ENCODE measurements around the gene MOB3A.

Gene MOB3A

DNA sequence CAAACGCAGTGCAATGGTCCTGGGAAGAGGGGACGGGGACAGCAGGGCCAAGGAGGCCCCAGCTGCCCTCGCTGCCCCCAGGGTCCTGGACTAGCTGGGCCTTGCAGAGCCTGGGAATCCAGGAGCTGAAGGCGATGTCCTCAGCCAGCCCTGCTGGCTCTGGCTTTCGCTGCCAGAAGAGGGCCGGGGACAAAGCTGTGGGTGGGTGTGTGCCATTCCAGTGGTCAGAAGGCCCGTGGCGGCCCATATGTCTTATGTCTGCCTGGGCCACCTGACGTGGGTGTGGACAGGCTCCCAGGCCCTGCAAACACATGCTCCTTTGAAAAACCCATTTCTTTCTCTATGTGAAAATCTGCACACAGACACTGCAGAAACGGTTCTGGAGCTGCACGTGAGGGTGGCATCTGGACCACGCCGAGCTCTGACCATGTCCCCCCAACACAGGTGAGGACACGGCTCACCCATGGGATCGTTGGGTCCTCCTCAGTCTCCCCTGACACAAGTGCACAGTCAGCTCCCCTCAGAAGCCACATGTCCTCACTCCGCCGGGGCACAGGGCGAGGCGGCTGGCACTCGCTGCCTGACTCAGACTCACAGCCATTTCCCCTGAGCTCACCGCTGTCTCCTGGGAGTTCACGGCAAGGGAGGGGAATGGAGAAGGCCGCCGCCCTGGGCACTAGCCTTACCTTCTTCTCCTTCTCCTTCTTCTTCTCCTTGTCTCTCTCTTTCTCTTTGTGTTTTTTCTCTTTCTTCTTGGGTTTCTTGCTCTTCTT, 17.5 kb upstream of the MOB3A start:
- H3K4ac ChIP-seq (ENCODE audit: low read length) = no peak overlapping the region
- H3K23ac ChIP-seq (ENCODE audit: low read depth, low read length, poor library complexity) = peak overlapping the region; percentile 11
- H2BK15ac ChIP-seq (ENCODE audit: low read length) = no peak overlapping the region
- no peaks in the 10 kb centered on the region for H3K4me1 ChIP-seq (ENCODE audit: control insufficient read depth in 2 of 2, insufficient read depth in 1 of 2, low read depth in 1 of 2, low read length in 2 of 2)
- no peak overlapping the region for H3K4me3 ChIP-seq (ENCODE audit: low read length in 2 of 2)
- H3K14ac ChIP-seq (ENCODE audit: low read length) = no peak overlapping the region
- H3K36me3 ChIP-seq (replicated peaks in 1 of 2; ENCODE audit: control insufficient read depth in 2 of 2, insufficient read depth in 2 of 2, low read length in 2 of 2) = peaks cover 89 to 99% of the 10 kb centered on the region in 2 donors
- H2AFZ ChIP-seq (ENCODE audit: low read length) = no peak overlapping the region
- H4K91ac ChIP-seq (ENCODE audit: low read depth, low read length, poor library complexity) = no peak overlapping the region
- no peak overlapping the region for H3K9ac ChIP-seq (ENCODE audit: low read depth, low read length, poor library complexity)
- H3K27me3 ChIP-seq (ENCODE audit: control insufficient read depth in 3 of 3, insufficient read depth in 3 of 3, low read depth in 1 of 3, low read length in 3 of 3) = no peaks in the 10 kb centered on the region
- H2BK120ac ChIP-seq (ENCODE audit: low read depth, low read length) = no peak overlapping the region
- no peaks in the 10 kb centered on the region for H3K9me3 ChIP-seq (replicated peaks in 1 of 2; ENCODE audit: control insufficient read depth in 2 of 2, insufficient read depth in 1 of 2, low read depth in 1 of 2, low read length in 2 of 2)
- DNase-seq (ENCODE audit: low spot score) = no peak
- H2BK12ac ChIP-seq (ENCODE audit: low read length) = no peak overlapping the region
- no peak overlapping the region for H4K8ac ChIP-seq (ENCODE audit: low read depth, low read length)
- H3K4me2 ChIP-seq (ENCODE audit: insufficient read depth, low read length, poor library complexity, severe bottlenecking) = no peak overlapping the region
- WGBS, 2 donors (ENCODE audit: extremely low coverage in 2 of 2, insufficient read length in 2 of 2, insufficient replicate concordance in 1 of 2) = no CpG with 5 or more reads among the region's 24 CpGs
- H3K79me1 ChIP-seq (ENCODE audit: low read depth, low read length) = peaks cover 13% of the 10 kb centered on the region
- no peak overlapping the region for H2AK5ac ChIP-seq (ENCODE audit: low read depth, low read length)
- no peak overlapping the region for H3K27ac ChIP-seq (replicated peaks; ENCODE audit: low read length)
- H3K18ac ChIP-seq (ENCODE audit: low read length) = no peak overlapping the region
- H2BK5ac ChIP-seq (ENCODE audit: low read length) = no peak overlapping the region

DNA sequence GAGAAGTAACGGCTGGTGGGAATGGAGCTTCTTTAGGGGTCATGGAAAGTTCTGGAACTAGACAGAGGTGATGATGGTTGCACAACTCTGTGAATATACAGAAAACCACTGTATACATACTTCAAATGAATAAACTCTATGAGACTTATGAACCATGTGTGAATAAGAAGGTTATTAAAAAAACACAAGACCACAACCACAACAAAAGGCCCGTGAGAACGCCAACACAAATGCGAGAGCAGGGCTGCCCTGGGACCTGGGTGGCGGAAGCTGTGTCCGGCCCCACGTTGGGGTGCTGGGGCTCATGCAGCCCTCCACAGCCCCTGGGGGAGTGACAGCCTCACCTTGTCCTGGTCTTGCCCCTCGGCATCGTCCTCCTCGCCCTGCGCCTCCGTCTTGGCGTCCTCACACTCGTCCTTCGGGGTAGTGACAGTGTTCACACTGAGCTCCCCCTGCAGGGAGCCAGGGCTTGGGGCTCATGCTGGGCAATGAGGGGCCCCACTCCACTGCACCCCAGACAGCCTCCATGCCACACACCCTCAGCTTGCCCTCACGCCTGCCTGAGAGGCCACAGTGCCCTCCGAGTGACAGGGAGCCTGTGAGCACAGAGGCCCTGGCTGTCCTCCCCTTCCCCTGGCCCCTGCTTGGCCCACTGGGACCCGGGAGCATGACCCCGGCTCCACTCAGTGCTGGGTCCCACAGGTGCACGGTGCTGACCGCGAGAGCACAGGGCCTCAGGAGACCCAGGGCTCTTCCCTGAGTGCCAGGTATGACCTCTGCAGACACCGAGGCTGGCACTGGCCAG, 16.6 kb upstream of the MOB3A start:
- H3K18ac ChIP-seq (ENCODE audit: low read length) = no peak overlapping the region
- no CpG with 5 or more reads among the region's 23 CpGs for WGBS, 2 donors (ENCODE audit: extremely low coverage in 2 of 2, insufficient read length in 2 of 2, insufficient replicate concordance in 1 of 2)
- H2BK12ac ChIP-seq (ENCODE audit: low read length) = no peak overlapping the region
- no peak overlapping the region for H2BK120ac ChIP-seq (ENCODE audit: low read depth, low read length)
- H3K9ac ChIP-seq (ENCODE audit: low read depth, low read length, poor library complexity) = peak overlapping the region; percentile 70
- DNase-seq (ENCODE audit: low spot score) = no peak
- no peak overlapping the region for H2BK5ac ChIP-seq (ENCODE audit: low read length)
- H2AK5ac ChIP-seq (ENCODE audit: low read depth, low read length) = no peak overlapping the region
- no peaks in the 10 kb centered on the region for H3K9me3 ChIP-seq (replicated peaks in 1 of 2; ENCODE audit: control insufficient read depth in 2 of 2, insufficient read depth in 1 of 2, low read depth in 1 of 2, low read length in 2 of 2)
- H3K36me3 ChIP-seq (replicated peaks in 1 of 2; ENCODE audit: control insufficient read depth in 2 of 2, insufficient read depth in 2 of 2, low read length in 2 of 2) = peaks cover 90 to 99% of the 10 kb centered on the region in 2 donors
- H3K27ac ChIP-seq (replicated peaks; ENCODE audit: low read length) = no peak overlapping the region
- H4K8ac ChIP-seq (ENCODE audit: low read depth, low read length) = no peak overlapping the region
- H3K23ac ChIP-seq (ENCODE audit: low read depth, low read length, poor library complexity) = no peak overlapping the region
- H3K14ac ChIP-seq (ENCODE audit: low read length) = no peak overlapping the region
- H3K4me1 ChIP-seq (ENCODE audit: control insufficient read depth in 2 of 2, insufficient read depth in 1 of 2, low read depth in 1 of 2, low read length in 2 of 2) = no peaks in the 10 kb centered on the region
- no peaks in the 10 kb centered on the region for H3K27me3 ChIP-seq (ENCODE audit: control insufficient read depth in 3 of 3, insufficient read depth in 3 of 3, low read depth in 1 of 3, low read length in 3 of 3)
- H3K4me3 ChIP-seq (ENCODE audit: low read length in 2 of 2) = no peak overlapping the region
- H3K4me2 ChIP-seq (ENCODE audit: insufficient read depth, low read length, poor library complexity, severe bottlenecking) = no peak overlapping the region
- H4K91ac ChIP-seq (ENCODE audit: low read depth, low read length, poor library complexity) = no peak overlapping the region
- peaks cover 13% of the 10 kb centered on the region for H3K79me1 ChIP-seq (ENCODE audit: low read depth, low read length)
- H3K4ac ChIP-seq (ENCODE audit: low read length) = no peak overlapping the region
- H2BK15ac ChIP-seq (ENCODE audit: low read length) = no peak overlapping the region
- no peak overlapping the region for H2AFZ ChIP-seq (ENCODE audit: low read length)

DNA sequence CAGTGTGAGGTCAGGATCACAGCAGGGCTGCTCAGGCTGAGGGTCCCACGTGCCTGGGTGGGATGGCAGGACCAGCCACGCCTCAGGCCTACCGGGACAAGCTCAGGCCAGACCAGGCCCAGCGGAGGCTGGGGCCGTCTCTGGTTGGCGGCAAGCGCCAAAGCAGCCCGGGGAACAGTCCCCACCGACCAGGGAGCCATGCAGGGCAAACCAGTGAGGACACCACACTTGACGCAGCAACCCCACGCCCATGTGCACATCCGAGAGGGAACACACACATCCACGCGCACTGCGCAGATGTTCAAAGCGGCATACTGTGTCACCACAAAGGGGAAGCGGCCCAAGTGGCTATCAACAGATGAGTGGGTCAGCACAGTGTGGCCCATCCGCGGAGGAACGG, 15.8 kb upstream of the MOB3A start:
- Histone ChIP-seq H3K27ac (replicated peaks; ENCODE audit: low read length) (no peak overlapping the region), H2BK5ac (ENCODE audit: low read length) (no peak overlapping the region), H2BK12ac (ENCODE audit: low read length) (no peak overlapping the region), H2BK15ac (ENCODE audit: low read length) (no peak overlapping the region), H3K23ac (ENCODE audit: low read depth, low read length, poor library complexity) (peak overlapping the region; percentile 73), H3K9ac (ENCODE audit: low read depth, low read length, poor library complexity) (peak overlapping the region; percentile 44), H3K9me3 (replicated peaks in 1 of 2; ENCODE audit: control insufficient read depth in 2 of 2, insufficient read depth in 1 of 2, low read depth in 1 of 2, low read length in 2 of 2) (no peaks in the 10 kb centered on the region), H3K79me1 (ENCODE audit: low read depth, low read length) (peaks cover 13% of the 10 kb centered on the region), H3K4ac (ENCODE audit: low read length) (no peak overlapping the region), H2AFZ (ENCODE audit: low read length) (no peak overlapping the region), H3K14ac (ENCODE audit: low read length) (no peak overlapping the region), H3K27me3 (ENCODE audit: control insufficient read depth in 3 of 3, insufficient read depth in 3 of 3, low read depth in 1 of 3, low read length in 3 of 3) (no peaks in the 10 kb centered on the region), H3K4me1 (ENCODE audit: control insufficient read depth in 2 of 2, insufficient read depth in 1 of 2, low read depth in 1 of 2, low read length in 2 of 2) (no peaks in the 10 kb centered on the region), H2BK120ac (ENCODE audit: low read depth, low read length) (no peak overlapping the region), H3K4me3 (ENCODE audit: low read length in 2 of 2) (peak overlapping the region in 1 of 2 donors; percentile 66), H4K91ac (ENCODE audit: low read depth, low read length, poor library complexity) (no peak overlapping the region), H2AK5ac (ENCODE audit: low read depth, low read length) (no peak overlapping the region), H3K18ac (ENCODE audit: low read length) (no peak overlapping the region), H3K36me3 (replicated peaks in 1 of 2; ENCODE audit: control insufficient read depth in 2 of 2, insufficient read depth in 2 of 2, low read length in 2 of 2) (peaks cover 85 to 97% of the 10 kb centered on the region in 2 donors), H4K8ac (ENCODE audit: low read depth, low read length) (no peak overlapping the region), H3K4me2 (ENCODE audit: insufficient read depth, low read length, poor library complexity, severe bottlenecking) (no peak overlapping the region)
- no peak for DNase-seq (ENCODE audit: low spot score)
- WGBS, 2 donors (ENCODE audit: extremely low coverage in 2 of 2, insufficient read length in 2 of 2, insufficient replicate concordance in 1 of 2) = no CpG with 5 or more reads among the region's 20 CpGs

DNA sequence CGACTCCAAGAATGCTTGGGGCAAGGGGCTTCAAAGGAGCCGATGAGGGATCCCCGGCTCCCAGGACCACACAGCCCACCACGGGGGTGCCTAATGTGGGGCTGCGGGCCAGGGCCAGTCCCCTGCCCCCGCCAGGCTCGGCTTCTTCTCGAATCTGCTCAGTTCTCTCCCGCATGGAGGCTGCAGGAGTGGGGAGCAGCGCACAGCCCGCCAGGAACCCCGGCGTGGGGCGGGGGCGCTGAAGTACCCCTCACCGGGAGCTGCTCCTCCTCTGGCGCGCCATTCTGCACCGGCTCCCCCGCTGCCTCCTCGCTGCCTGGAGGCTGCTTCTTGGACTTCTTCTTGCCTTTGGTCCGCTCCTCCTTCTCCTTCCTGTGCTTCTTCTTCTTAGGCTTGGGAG, 15.3 kb upstream of the MOB3A start:
- H4K91ac ChIP-seq (ENCODE audit: low read depth, low read length, poor library complexity) = no peak overlapping the region

More for the DNA sequence above, 15.3 kb upstream of the MOB3A start:
- Histone ChIP-seq H3K27me3 (ENCODE audit: control insufficient read depth in 3 of 3, insufficient read depth in 3 of 3, low read depth in 1 of 3, low read length in 3 of 3) (no peaks in the 10 kb centered on the region), H2BK120ac (ENCODE audit: low read depth, low read length) (no peak overlapping the region), H2BK12ac (ENCODE audit: low read length) (no peak overlapping the region), H3K79me1 (ENCODE audit: low read depth, low read length) (peaks cover 13% of the 10 kb centered on the region), H3K4me3 (ENCODE audit: low read length in 2 of 2) (no peak overlapping the region), H3K18ac (ENCODE audit: low read length) (no peak overlapping the region), H3K4ac (ENCODE audit: low read length) (no peak overlapping the region), H3K23ac (ENCODE audit: low read depth, low read length, poor library complexity) (peak overlapping the region; percentile 73), H3K9me3 (replicated peaks in 1 of 2; ENCODE audit: control insufficient read depth in 2 of 2, insufficient read depth in 1 of 2, low read depth in 1 of 2, low read length in 2 of 2) (peaks cover 0 to 2% of the 10 kb centered on the region in 2 donors), H2BK5ac (ENCODE audit: low read length) (no peak overlapping the region), H3K9ac (ENCODE audit: low read depth, low read length, poor library complexity) (no peak overlapping the region), H3K4me2 (ENCODE audit: insufficient read depth, low read length, poor library complexity, severe bottlenecking) (no peak overlapping the region), H4K8ac (ENCODE audit: low read depth, low read length) (no peak overlapping the region), H3K36me3 (replicated peaks in 1 of 2; ENCODE audit: control insufficient read depth in 2 of 2, insufficient read depth in 2 of 2, low read length in 2 of 2) (peaks cover 84 to 97% of the 10 kb centered on the region in 2 donors), H2AK5ac (ENCODE audit: low read depth, low read length) (no peak overlapping the region), H3K4me1 (ENCODE audit: control insufficient read depth in 2 of 2, insufficient read depth in 1 of 2, low read depth in 1 of 2, low read length in 2 of 2) (no peaks in the 10 kb centered on the region), H2BK15ac (ENCODE audit: low read length) (no peak overlapping the region), H2AFZ (ENCODE audit: low read length) (no peak overlapping the region), H3K14ac (ENCODE audit: low read length) (no peak overlapping the region), H3K27ac (replicated peaks; ENCODE audit: low read length) (no peak overlapping the region)
- no CpG with 5 or more reads among the region's 22 CpGs for WGBS, 2 donors (ENCODE audit: extremely low coverage in 2 of 2, insufficient read length in 2 of 2, insufficient replicate concordance in 1 of 2)
- no peak for DNase-seq (ENCODE audit: low spot score)

Data from neuronal stem cell (in vitro differentiated cells).